Hematopoietic multipotent progenitor cell treated with erythropoietin and hydrocortisone succinate and interleukin-3 and kit ligand, for 17 days (in vitro differentiated cells): ENCODE data around the gene B4GALNT3.

Source experiments
- DNase-seq: peaks from one replicate; pipeline ENCODE4 v3.0.0-alpha.2; 2015; ENCODE audit warnings: low spot score

The B4GALNT3 gene

GRCh38 chr12:539540-540310 is 80.0 kb downstream of the B4GALNT3 start:
- DNase-seq, result no peak

- no peak for DNase-seq
These were observed 82.1 kb downstream of the B4GALNT3 start for GRCh38 chr12:541676-542324.

DNA sequence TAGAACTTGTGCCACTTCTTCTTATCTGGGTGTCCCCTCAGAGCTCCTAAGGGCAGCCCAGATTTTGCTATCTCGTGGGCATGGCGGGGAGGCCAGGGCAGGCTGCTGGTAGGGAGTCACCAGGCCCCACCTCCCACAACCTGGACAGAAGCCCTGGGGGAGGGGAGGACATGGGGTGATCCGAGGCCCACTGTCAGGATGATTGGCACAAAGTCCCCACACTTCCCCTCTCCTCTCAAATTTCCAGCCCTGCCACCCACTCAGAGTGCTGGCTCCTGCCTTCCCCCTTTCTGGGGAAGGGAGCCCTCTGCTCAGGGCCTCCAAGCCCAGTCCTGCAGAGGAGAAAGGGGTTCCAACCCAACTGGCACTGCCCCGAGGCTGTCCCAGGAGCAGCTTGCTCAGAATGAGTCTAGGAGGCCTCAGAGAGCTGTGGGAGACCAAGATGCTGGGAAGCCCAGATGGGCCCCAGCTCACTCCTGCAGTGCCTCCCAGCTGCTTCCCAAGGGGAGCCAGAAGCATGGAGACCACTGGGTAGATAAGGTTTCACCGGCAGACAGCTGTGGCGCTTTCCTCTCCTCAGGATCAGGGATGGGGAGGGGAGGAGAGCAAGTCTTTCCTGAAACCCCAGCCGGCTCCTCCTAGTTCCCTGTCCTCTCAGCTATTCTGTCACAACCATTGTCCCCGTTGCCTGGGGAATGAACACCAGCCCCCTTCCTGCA is 82.8 kb downstream of the B4GALNT3 start:
- no peak for DNase-seq

GRCh38 chr12:543114-543451 is 83.3 kb downstream of the B4GALNT3 start:
- DNase-seq, result no peak

GRCh38 chr12:544142-544541 is 84.4 kb downstream of the B4GALNT3 start:
- no peak for DNase-seq

DNA sequence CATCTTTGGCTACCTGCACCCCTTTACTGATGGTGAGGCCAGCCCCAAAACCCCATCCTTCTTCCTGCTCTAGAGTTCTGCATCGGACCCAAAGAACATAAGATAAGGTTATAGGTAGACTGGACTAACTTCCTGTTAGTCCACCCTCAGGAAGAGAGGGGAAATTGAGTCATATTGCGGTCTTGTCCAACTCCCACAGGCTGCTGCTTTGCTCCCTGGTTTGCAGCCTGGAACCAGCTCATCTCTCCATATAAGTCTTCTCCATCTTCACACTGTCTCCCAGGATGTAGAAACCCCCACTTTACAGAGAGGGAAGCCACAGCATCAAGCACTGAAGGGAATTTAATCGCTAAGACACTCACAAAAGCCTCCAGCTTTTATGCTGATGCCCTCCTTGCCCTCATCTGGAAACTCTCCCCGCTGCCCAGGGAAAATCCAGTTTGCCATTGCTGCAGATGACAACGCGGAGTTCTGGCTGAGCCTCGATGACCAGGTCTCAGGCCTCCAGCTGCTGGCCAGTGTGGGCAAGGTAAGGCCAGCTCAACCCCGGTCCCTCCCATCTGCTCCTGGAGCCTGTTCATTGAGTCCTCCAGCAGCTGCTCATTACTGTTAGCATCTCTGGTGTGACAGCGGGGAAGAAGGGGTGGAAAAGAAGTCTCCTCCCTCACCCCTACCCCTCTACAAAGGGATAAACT is 85.3 kb downstream of the B4GALNT3 start:
- DNase-seq, result no peak

DNA sequence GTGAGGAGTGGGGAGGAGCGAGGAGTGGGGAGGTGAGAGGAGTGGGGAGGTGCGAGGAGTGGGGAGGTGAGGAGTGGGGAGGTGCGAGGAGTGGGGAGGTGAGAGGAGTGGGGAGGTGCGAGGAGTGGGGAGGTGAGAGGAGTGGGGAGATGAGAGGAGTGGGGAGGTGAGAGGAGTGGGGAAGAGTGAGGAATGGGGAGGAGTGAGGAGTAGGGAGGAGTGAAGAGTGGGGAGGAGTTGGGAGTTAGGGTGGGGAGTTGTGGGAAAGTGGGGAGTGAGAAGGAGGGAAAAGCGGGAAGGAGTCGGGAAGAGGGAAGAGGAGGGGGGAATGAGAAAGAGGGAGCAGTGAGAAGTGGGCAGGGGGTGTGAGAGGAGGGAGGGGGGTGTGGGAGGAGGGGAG is 86.1 kb downstream of the B4GALNT3 start:
- DNase-seq, result no peak

DNA sequence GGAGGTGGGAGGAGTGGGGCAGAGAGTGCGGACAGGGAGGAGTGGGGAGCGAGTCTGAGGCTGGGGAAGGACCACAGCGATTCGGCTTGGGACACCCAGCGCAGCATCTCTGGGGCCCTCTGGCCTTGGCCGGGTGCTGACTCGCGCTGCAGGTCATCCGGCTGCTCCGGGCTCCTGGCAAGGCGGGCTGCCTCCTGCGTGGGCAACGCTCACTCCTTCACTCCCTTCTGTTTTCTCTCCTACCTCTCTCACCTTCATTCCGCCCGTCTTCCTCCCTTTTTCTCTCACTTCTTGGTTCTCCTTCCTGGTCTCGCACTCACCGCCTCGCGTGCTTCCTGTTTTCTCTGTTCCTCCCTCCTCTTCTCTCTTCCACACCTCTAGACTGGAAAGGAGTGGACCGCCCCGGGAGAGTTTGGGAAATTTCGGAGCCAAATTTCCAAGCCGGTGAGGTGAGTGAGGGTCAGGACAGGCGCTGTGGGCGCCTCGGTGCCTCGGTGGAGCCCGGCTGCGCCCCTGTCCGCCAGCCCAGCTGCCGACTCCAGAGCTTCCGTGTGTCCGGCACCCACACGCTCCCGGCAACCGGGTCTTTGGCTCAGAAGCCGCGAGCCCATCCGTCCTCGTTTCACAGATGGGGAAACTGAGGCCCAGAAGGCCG is 86.7 kb downstream of the B4GALNT3 start:
- DNase-seq, result no peak

GRCh38 chr12:546920-547845 is 87.4 kb downstream of the B4GALNT3 start:
- DNase-seq, result peak; percentile 76

DNA sequence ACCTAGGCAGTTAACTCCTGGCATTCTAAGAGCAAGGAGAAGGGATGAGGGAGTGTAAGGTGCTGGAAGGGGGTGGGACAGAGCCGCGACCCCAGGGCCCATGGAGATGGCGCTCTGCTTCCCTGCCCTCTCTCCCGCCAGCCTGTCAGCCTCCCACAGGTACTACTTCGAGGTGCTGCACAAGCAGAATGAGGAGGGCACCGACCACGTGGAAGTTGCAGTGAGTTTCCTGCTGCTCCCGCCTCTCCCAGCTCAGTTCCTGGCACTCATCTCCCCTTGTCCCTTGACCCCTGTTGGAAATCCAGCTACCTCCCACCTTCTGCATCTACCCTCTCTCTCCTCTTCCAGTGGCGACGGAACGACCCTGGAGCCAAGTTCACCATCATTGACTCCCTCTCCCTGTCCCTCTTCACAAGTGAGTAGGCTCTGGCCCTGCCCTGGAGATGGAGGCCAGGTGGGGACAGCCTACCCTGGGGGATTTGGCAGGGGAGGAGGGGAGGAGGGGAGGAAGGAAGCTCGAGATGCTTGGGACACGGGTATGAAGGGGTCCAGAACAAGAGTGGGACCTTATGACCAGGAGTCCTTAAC is 88.2 kb downstream of the B4GALNT3 start:
- no peak for DNase-seq

DNA sequence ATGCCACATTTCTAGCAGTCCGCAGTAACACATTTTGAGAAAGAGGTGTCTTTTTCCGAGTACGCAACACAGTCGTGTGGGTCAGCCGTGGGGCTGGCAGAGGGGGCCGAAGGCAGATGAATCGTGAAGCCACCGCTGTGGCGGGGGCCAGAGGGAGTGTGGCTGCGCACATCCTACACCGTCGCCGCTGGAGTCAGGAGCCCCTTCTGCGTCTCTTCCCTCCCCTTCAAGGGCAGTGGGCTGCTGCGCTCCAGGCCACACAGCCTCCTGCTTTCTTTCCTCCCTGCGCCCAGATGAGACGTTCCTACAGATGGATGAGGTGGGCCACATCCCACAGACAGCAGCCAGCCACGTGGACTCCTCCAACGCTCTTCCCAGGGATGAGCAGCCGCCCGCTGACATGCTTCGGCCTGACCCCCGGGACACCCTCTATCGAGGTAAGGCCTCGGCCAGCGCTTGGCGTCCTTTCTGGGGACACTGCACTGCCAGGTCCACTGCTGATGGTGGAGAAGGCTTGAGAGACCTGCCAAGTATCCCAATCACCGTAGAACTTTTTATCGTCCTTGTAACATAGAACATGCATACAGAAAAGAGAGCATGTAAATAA is 89.8 kb downstream of the B4GALNT3 start:
- no peak for DNase-seq

DNA sequence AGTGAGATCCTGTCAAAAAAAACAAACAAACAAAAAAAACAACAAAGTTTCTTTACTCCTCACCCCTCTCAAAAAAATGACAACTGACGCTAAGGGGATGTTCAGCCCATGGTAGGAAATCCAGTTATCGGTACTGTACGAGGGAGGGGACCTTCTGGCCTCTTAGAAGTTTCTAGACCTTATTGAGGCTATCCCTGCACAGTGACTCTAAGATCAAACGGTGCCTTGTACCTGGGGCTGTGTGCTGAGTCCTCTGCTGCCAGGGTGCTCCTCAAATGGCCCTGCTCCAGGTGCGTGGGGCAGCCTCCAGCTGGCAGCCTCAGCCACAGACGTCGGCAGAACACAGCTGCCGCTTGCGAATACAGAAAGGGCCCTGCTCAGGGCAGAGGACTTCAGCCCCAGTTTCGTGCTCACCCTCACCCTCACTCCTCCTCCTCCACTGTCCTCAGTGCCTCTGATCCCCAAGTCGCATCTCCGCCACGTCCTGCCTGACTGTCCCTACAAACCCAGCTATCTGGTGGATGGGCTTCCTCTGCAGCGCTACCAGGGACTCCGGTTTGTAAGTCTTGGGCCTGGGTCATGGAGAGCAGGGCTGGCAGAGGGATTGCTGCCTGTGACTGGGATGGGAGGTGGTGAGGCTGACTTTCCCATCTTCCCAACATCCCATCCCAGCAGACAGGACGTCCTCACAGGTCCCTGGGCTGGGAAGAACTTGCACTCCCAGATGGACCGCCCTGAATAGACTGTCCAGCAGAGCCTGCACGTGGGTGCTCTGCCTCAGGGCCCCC is 90.9 kb downstream of the B4GALNT3 start:
- DNase-seq, result no peak

DNA sequence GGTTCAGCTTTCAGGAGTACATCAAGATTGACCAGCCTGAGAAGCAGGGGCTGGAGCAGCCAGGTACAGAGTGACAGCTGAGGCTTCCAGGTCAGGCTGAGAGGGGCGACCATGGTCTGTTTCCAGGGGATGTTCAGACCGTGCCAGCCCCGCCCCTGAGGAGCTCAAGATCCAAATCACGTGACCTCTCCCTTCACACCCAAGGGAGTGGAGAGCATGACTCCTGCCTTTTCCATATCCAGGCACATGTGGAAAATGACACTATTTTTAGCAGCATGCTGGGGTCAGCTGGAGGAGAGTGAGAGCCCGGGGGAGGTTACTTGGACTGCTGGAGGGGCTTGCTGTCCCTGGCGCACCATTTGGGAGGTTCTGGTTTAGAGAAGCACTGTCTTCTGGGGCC is 92.7 kb downstream of the B4GALNT3 start:
- no peak for DNase-seq

- DNase-seq, result no peak
These were observed 93.7 kb downstream of the B4GALNT3 start for GRCh38 chr12:553216-554000.

DNA sequence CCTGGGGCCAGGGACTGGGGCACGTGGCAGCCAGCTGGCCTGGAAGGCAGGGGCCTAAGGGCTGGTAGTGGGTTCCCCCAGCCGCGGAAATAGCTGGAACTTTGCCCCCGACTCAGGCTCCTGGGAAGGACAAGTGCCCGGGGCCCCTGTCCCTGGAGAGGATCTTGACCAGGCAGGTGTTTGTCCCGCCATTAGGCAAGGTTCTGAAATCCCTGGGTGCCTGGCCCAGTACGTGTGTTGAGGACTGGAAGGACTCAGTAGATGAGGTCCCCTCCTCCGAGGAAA is 94.2 kb downstream of the B4GALNT3 start:
- no peak for DNase-seq

GRCh38 chr12:556498-556897 is 96.8 kb downstream of the B4GALNT3 start:
- DNase-seq, result no peak

DNA sequence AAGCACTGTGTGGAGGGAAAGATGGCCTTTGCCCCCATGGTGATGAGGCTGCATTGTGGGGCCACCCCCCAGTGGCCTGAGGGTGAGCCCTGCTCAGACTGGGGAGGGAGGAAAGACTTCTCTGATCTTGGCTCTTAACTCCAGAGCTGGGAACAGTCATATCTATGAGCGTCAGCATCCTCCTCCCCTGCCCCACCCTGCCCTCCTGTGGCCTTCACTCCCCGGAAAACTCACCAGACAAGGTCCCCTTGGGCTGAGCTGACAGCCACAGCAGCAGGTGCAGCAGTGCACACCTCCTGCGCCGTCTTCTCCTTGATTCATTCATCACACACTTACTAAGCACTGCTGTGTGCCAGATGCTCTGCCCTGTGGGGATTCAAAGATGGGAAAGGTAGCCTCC is 98.8 kb downstream of the B4GALNT3 start:
- DNase-seq, result peak; percentile 67

DNA sequence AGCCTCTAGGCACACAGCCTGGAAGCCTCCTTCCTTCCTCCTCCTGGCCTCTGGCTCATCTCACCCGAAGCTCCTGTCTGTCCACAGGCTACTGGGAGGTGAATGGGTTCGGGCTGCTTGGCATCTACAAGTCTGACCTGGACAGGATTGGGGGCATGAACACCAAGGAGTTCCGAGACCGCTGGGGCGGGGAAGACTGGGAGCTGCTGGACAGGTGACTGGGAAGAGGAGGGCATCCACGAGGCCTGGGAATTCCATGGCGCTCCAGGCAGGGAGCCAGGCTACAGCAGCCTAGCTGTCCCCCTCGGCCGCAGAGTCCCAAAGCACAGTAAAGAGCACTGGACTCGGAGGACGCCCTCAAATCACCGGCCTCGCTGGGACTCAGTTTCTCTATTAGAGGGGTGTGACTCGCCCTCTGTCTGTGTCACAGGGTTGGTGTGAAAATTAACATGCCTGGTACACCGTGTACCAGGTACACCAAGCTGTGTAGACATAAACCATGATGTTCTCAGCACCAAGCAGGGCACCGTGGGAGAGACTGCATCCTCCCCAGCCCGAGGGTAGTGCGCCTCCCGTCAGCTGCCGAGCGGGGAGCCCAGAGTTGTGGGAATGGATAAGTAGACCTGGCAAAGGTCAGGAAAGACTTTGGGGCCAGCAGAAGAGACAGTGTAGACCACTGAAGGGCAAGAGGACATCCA is 99.6 kb downstream of the B4GALNT3 start:
- no peak for DNase-seq
